Gastrocnemius medialis (tissue), 4 donors: ENCODE results near the gene TMEM252. TPM values are rescaled to one million over a fixed set of nuclear protein-coding genes. Genes with fewer than 3 reads are reported as not detected.

Experiments
- ATAC-seq, 2 donors: fragments of 150-250 bp; one replicate each; pipeline ENCODE4 v1.9.1; 2016
- DNase-seq, 2 donors: peaks; one replicate each; pipeline ENCODE4 v3.0.0-alpha.2; 2019
- H3K27ac ChIP-seq, 4 donors: fragments of 200-600 bp; sonication (generic); 1 replicate in 1 of 4; 2 replicates in 3 of 4; pipeline ENCODE4 v1.5.1; 2016 to 2018; ENCODE audit warnings: mild to moderate bottlenecking in 2 of 4, moderate library complexity in 1 of 4
- H3K27me3 ChIP-seq, 3 donors: fragments of 200-600 bp; sonication (generic) in 2 of 3; 1 replicate in 1 of 3; 2 replicates in 2 of 3; pipeline versions ENCODE4 v1.5.1 to v1.6.0; 2016 to 2019; ENCODE audit warnings: mild to moderate bottlenecking in 1 of 3, moderate library complexity in 1 of 3
- H3K36me3 ChIP-seq, 2 donors: fragments of 200-600 bp; sonication (generic) in 1 of 2; one replicate each; pipeline ENCODE4 v1.5.1; 2017 to 2018
- H3K4me1 ChIP-seq, 2 donors: fragments of 200-600 bp; sonication (generic) in 1 of 2; one replicate each; pipeline ENCODE4 v1.5.1; 2016 to 2017; ENCODE audit warnings: mild to moderate bottlenecking in 2 of 2
- H3K4me3 ChIP-seq, 4 donors: fragments of 200-600 bp; sonication (generic) in 3 of 4; 1 replicate in 1 of 4; 2 replicates in 3 of 4; pipeline ENCODE4 v1.5.1; 2016 to 2019; ENCODE audit warnings: mild to moderate bottlenecking in 2 of 4
- H3K9me3 ChIP-seq, 3 donors: fragments of 200-600 bp; sonication (generic) in 2 of 3; 1 replicate in 1 of 3; 2 replicates in 2 of 3; pipeline ENCODE4 v1.5.1; 2016 to 2019
- CTCF ChIP-seq, 5 experiments: fragments of 450-650 bp in 3 of 5; fragments of 200-600 bp in 2 of 5; sonication (generic) in 2 of 5; IDR thresholded peaks in 4 of 5; conservative IDR thresholded peaks in 1 of 5; 1 replicate in 4 of 5; 2 replicates in 1 of 5; pipeline ENCODE4 v1.5.1; 2016 to 2019; ENCODE audit warnings: antibody characterized with exemption in 5 of 5, mild to moderate bottlenecking in 3 of 5, moderate library complexity in 3 of 5
- POLR2A ChIP-seq, 2 donors: fragments of 450-650 bp; IDR thresholded peaks; one replicate each; pipeline ENCODE4 v1.6.1; 2017; ENCODE audit warnings: antibody characterized with exemption in 2 of 2, mild to moderate bottlenecking in 2 of 2, moderate library complexity in 2 of 2
- in situ Hi-C, 4 donors: fragments of 200-750 bp; cut with MboI; loops; one replicate each; pipeline versions ENCODE4 v1.15.0 to v1.8.0; 2017; ENCODE audit warnings: low sequenced_read_pairs in 4 of 4
- intact Hi-C: fragments of 100-400 bp; cut with DNase I; formaldehyde crosslinking; loops from one replicate; pipeline ENCODE4 v1.15.1; 2023; ENCODE audit warnings: low total_unique reads
- total RNA-seq, 4 donors: library from RNA; depleted of rRNA; stranded (reverse); fragments of >200 nt; gene quantifications; one replicate each; pipeline versions ENCODE4 v1.1.0 to v1.2.3, GENCODE V29; 2016

Gene TMEM252
- total RNA-seq, 4 donors from 2014 or later, result not detected

DNA sequence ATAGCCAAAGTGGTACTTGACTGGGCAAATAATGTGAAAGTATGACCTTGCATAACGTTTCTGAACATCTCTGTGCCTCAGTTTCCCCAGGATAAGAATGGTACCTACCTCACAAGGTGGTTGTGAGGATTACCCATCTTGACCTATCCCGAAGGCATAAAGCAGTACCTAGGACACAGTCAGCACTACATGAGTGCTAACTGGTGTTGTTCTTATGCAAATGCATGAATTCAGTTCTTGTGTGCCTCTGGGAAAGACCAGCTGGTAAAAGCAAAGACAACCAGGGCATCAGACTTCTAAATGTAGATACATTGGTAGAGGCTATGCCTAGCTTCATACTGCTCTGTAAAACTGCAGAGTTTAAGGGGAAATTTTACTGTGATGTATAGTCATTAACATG lies 21.8 kb upstream of the TMEM252 start:
- in situ Hi-C loops (loop anchor here in 3 of 4 donors (10.0 to 25.0 kb wide), 2 partner anchors 58 to 100 kb away; no protein-coding TSS in a partner anchor), intact Hi-C loops (loop anchor here (5.0 kb wide), 1 partner anchor 60 kb away; no protein-coding TSS in a partner anchor)
- DNase-seq (no peak), ATAC-seq (no peak)
- Histone ChIP-seq H3K27me3 (no peaks in the 10 kb centered on the region), H3K4me3 (no peak overlapping the region), H3K36me3 (no peaks in the 10 kb centered on the region), H3K27ac (no peak overlapping the region), H3K4me1 (peaks cover 0 to 8% of the 10 kb centered on the region in 2 donors), H3K9me3 (no peaks in the 10 kb centered on the region)
- TF ChIP-seq CTCF (IDR thresholded peaks at IDR 0.05 in 4 of 5, conservative IDR thresholded peaks at IDR 0.05 in 1 of 5), result no peak
- TF ChIP-seq POLR2A (IDR thresholded peaks at IDR 0.05), result no peak

DNA sequence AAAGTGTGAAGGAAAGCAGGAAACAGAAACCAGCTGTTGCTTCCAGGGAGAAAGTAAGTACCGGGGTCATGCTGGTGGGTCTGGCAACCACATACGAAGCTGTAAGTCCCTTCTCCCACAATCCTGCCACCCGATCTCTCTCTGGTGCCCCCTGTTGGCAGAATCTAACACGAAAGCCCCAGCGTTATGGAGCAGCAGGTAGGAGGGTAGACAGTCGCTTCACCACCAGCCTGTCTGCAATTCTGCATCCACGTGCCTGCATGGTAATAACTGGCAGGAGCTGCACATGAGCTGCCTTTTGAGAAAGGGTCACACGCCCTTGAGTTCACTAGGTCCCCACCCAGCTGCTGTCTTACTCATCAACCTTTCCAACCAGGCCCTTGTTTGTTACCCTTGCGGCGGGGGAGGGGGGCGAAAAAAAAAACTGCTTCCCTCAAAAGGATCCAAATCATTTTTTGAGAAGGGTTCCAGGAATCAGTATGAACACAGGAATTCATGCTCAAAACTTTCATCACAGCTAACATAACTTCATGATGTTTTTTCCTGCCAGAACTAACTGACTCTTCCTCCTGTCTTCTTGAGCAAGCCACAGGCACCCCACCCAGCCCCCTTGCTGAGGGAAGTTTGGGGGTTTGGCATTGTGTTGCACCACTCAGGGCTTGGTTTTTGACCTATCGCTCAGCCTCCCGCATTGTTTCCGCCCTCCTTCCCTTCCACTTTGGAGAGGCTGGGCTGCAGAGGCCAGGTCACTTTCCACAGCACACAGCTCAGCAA lies 19.6 kb upstream of the TMEM252 start:
- TF ChIP-seq CTCF (IDR thresholded peaks at IDR 0.05 in 4 of 5, conservative IDR thresholded peaks at IDR 0.05 in 1 of 5), result peak; percentile 21 to 69 (median 53)
- no peak for TF ChIP-seq POLR2A (IDR thresholded peaks at IDR 0.05)
- Histone ChIP-seq H3K27ac (no peak overlapping the region), H3K4me1 (peaks cover 0 to 8% of the 10 kb centered on the region in 2 donors), H3K27me3 (no peaks in the 10 kb centered on the region), H3K36me3 (no peaks in the 10 kb centered on the region), H3K9me3 (no peaks in the 10 kb centered on the region), H3K4me3 (no peak overlapping the region)
- intact Hi-C loops (loop anchor here (5.0 kb wide), 1 partner anchor 58 kb away; no protein-coding TSS in a partner anchor), in situ Hi-C loops (loop anchor here in 3 of 4 donors (10.0 to 25.0 kb wide), 2 partner anchors 55 to 102 kb away; no protein-coding TSS in a partner anchor)
- DNase-seq, result peak in 1 of 2 donors; percentile 57
- ATAC-seq, result peak; percentile 27 to 82

DNA sequence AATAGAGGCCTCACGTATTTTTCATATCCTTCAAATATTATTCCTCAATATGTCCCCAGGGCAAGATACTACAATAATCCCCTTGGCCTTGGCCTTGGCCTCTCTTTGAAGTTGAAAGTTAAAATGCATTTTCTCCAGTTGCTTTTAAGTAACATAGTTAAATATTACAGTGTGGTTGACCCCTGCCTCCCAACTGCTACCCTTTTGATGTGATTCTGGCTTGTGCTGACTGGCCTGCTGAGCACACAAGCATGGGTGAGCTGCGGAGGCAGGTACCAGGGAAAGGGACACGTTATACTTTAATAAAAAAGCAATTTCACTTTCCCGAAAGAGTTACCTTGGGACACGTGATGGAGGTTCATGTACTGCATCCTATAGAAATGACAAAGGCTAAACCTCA lies 17.9 kb upstream of the TMEM252 start:
- Histone ChIP-seq H3K27me3 (no peaks in the 10 kb centered on the region), H3K36me3 (no peaks in the 10 kb centered on the region), H3K27ac (no peak overlapping the region), H3K4me1 (peaks cover 0 to 8% of the 10 kb centered on the region in 2 donors), H3K9me3 (no peaks in the 10 kb centered on the region), H3K4me3 (no peak overlapping the region)
- DNase-seq (no peak), ATAC-seq (no peak)
- TF ChIP-seq CTCF (IDR thresholded peaks at IDR 0.05 in 4 of 5, conservative IDR thresholded peaks at IDR 0.05 in 1 of 5) (no peak), POLR2A (IDR thresholded peaks at IDR 0.05) (no peak)
- intact Hi-C loops (no loop called here), in situ Hi-C loops (loop anchor here in 1 of 4 donors (25.0 kb wide), 1 partner anchor 104 kb away; no protein-coding TSS in a partner anchor)

DNA sequence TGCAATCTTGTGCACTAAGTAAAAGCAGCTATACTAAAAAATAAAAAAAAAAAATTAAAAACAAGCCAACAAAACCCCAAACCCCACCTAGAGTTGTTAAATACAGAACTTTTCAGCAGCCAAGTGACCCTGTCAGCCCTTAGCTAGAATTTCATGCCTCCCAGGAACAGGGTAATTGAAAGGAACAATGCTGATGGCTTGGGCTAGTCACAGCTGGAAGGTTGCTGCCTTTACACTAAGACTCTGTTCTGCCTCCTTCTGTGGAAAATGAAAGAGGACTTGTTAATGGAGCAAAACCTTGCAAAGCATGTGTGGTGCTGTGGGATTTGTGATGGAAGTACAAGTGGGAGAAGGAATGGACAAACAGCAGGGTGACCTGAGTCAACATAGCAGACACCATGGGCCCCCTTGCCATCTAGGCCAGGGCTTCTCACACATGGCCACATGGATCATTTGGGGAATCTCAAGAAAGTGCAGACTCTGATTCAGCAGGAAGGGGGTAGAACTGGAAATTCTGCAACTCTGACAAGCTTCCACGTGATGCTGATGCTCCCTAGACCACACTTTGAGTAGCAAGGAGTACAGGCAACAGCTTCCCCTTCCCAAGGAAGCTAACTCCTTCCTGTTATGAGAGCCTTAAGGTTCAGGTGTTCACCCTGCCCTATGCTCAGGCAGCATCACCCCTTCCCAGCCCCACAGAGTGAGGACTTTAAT lies 14.9 kb upstream of the TMEM252 start:
- no peak overlapping the region for H3K4me3 ChIP-seq
- in situ Hi-C loops (loop anchor here in 1 of 4 donors (25.0 kb wide), 1 partner anchor 107 kb away; no protein-coding TSS in a partner anchor), intact Hi-C loops (no loop called here)
- no peaks in the 10 kb centered on the region for H3K36me3 ChIP-seq
- ATAC-seq (no peak), DNase-seq (no peak)
- no peaks in the 10 kb centered on the region for H3K27me3 ChIP-seq
- no peaks in the 10 kb centered on the region for H3K9me3 ChIP-seq
- TF ChIP-seq POLR2A (IDR thresholded peaks at IDR 0.05), result no peak
- TF ChIP-seq CTCF (IDR thresholded peaks at IDR 0.05 in 4 of 5, conservative IDR thresholded peaks at IDR 0.05 in 1 of 5), result no peak
- peaks cover 4 to 17% of the 10 kb centered on the region in 2 donors for H3K4me1 ChIP-seq
- no peak overlapping the region for H3K27ac ChIP-seq
